Progenitor cell of endocrine pancreas (in vitro differentiated cells): Measurements from ENCODE around the gene AASDHPPT. TPM values are rescaled to one million over a fixed set of nuclear protein-coding genes. Genes with fewer than 3 reads are reported as not detected.

Source experiments
- DNase-seq: peaks from one replicate; pipeline ENCODE4 v3.0.0; 2021; ENCODE audit warnings: low spot score; ENCODE audit not compliant: unreplicated experiment
- H3K27ac Mint-ChIP-seq: 2 replicates; pipeline ENCODE4 v1.8.0; 2021; ENCODE audit warnings: mild to moderate bottlenecking, moderate library complexity, mixed read lengths
- H3K27me3 Mint-ChIP-seq: 2 replicates; pipeline ENCODE4 v1.8.0; 2021; ENCODE audit warnings: mixed read lengths
- H3K36me3 Mint-ChIP-seq: 2 replicates; pipeline ENCODE4 v1.8.0; 2022; ENCODE audit warnings: mixed read lengths; ENCODE audit not compliant: insufficient read depth
- H3K4me1 Mint-ChIP-seq: 2 replicates; pipeline ENCODE4 v1.8.0; 2021; ENCODE audit warnings: low read depth, mixed read lengths
- H3K4me3 Mint-ChIP-seq: 2 replicates; pipeline ENCODE4 v1.8.0; 2021; ENCODE audit warnings: low read depth, mild to moderate bottlenecking, moderate library complexity, mixed read lengths
- H3K9me3 Mint-ChIP-seq: 2 replicates; pipeline ENCODE4 v1.8.0; 2021; ENCODE audit warnings: low read depth, mixed read lengths
- CTCF ChIP-seq: fragments of 200-600 bp; sonication (generic); IDR thresholded peaks from one replicate; pipeline ENCODE4 v1.5.0; 2021; ENCODE audit warnings: antibody characterized with exemption, mild to moderate bottlenecking; ENCODE audit not compliant: unreplicated experiment
- total RNA-seq: library from RNA; stranded (reverse); gene quantifications from 2 replicates; pipeline ENCODE4 v1.2.1, GENCODE V29; 2021

Gene AASDHPPT
- total RNA-seq, 1 donor from 2014 or later: 56.7 TPM

DNA sequence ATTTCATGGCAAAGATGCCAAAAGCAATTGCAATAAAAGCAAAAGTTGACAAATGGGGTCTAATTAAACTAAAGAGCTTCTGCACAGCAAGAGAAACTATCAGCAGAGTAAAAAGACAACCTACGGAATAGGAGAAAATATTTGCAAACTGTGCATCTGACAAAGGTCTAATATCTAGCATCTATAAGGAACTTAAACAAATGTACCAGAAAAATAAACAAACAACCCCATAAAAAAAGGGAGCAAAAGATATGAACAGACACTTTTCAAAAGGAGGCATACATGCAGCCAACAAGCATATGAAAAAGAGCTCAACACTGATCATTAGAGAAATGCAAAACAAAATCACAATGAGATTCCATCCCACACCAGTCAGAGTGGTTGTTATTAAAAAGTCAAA lies 60.3 kb downstream of the AASDHPPT start:
- Mint-ChIP-seq H3K4me3 (no peak overlapping the region), H3K9me3 (peaks cover 49% of the 10 kb centered on the region), H3K27ac (no peak overlapping the region), H3K27me3 (no peaks in the 10 kb centered on the region), H3K36me3 (peaks cover 11% of the 10 kb centered on the region), H3K4me1 (peaks cover 6% of the 10 kb centered on the region)
- no peak for DNase-seq
- TF ChIP-seq CTCF: no peak

Other genes starting within 250 kb of the AASDHPPT start
- gene MSANTD4, start 55.4 kb upstream of the AASDHPPT start, total RNA-seq: 27.8 and 29.5 TPM in 2 replicates
- 5.0 and 6.3 TPM in 2 replicates for gene KBTBD3, start 315 bp upstream of the AASDHPPT start, total RNA-seq